ENCODE measurements around the gene TUBB3.

DNA sequence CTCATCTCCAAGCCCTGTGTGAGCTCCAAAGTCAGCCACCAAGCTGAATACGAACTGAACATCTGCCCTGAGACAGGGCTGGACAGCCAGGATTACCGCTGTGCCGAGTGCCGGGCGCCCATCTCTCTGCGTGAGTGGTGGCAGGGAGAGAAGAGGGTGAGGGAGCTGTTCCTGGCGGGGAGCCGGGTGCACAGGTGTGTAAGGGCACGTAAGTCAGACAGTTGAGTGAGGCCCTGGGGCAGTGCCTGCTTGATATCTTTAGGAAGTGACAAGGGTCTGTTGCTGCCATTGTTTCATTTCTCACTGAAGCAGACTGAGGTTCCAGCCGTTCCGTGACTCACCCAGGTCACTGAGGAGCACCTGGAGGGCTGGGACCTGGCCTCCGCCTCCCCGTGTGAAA, 37.8 kb downstream of the TUBB3 start:
- no peak for TF ChIP-seq CTCF (IDR thresholded peaks at IDR 0.05 in 8 of 11, conservative IDR thresholded peaks at IDR 0.05 in 3 of 11)
- no peak for TF ChIP-seq POLR2AphosphoS5 (IDR thresholded peaks at IDR 0.05)
